Measurements from ENCODE around the gene ZC3H14. TPM values are rescaled to one million over a fixed set of nuclear protein-coding genes. Genes with fewer than 3 reads are reported as not detected.

Gene ZC3H14
- polyA plus RNA-seq, 3 donors: 18.9 to 30.2 (median 27.1) TPM

DNA sequence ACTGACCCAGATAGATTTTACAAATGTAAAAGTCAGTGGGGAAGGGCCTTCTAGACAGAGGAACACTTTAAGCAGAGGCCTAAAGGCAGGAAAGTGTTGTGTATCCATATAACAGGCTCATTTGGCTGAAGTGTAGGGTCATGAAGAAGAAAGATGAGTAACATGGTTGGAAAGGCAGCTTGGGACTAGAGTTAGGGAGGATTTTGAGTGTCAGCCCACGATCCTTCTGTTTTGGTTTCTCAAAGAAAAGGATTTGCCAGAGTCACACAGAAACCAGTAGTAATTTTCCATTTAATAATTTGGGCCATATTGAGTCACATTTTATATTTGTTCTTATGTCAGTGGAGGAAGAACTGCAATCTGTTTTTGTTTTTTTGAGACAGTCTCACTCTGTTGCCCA is 76.4 kb downstream of the ZC3H14 start:
- Histone ChIP-seq H4K20me1 (ENCODE audit: insufficient read depth, low read length) (no peaks in the 10 kb centered on the region), H3K27me3 (ENCODE audit: control insufficient read depth in 2 of 2, insufficient read depth in 2 of 2, low read length in 2 of 2) (no peaks in the 10 kb centered on the region), H2AFZ (ENCODE audit: insufficient read depth, low read depth, low read length, poor library complexity, severe bottlenecking) (no peak overlapping the region), H3K9ac (ENCODE audit: insufficient read depth, low read length, poor library complexity, severe bottlenecking) (no peak overlapping the region), H3K4me2 (replicated peaks; ENCODE audit: extremely low read depth, low read length, poor library complexity, severe bottlenecking) (no peak overlapping the region), H3K4me1 (ENCODE audit: control insufficient read depth in 1 of 2, insufficient read depth in 2 of 2, low read length in 2 of 2) (no peaks in the 10 kb centered on the region), H3K36me3 (replicated peaks in 1 of 2; ENCODE audit: control insufficient read depth in 1 of 2, insufficient read depth in 2 of 2, low read length in 2 of 2) (no peaks in the 10 kb centered on the region), H3K27ac (ENCODE audit: low read depth in 1 of 2, low read length in 2 of 2) (no peak overlapping the region), H3K79me2 (ENCODE audit: insufficient read depth, low read length) (no peaks in the 10 kb centered on the region), H3K9me3 (replicated peaks in 1 of 2; ENCODE audit: control insufficient read depth in 1 of 2, insufficient read depth in 1 of 2, low read length in 2 of 2) (no peaks in the 10 kb centered on the region), H3K4me3 (replicated peaks in 1 of 3; ENCODE audit: low read depth in 2 of 3, low read length in 3 of 3) (no peak overlapping the region)
- TF ChIP-seq, protein P1, sequence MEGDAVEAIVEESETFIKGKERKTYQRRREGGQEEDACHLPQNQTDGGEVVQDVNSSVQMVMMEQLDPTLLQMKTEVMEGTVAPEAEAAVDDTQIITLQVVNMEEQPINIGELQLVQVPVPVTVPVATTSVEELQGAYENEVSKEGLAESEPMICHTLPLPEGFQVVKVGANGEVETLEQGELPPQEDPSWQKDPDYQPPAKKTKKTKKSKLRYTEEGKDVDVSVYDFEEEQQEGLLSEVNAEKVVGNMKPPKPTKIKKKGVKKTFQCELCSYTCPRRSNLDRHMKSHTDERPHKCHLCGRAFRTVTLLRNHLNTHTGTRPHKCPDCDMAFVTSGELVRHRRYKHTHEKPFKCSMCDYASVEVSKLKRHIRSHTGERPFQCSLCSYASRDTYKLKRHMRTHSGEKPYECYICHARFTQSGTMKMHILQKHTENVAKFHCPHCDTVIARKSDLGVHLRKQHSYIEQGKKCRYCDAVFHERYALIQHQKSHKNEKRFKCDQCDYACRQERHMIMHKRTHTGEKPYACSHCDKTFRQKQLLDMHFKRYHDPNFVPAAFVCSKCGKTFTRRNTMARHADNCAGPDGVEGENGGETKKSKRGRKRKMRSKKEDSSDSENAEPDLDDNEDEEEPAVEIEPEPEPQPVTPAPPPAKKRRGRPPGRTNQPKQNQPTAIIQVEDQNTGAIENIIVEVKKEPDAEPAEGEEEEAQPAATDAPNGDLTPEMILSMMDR (IDR thresholded peaks at IDR 0.05): no peak
- Mint-ChIP-seq H3K27me3 (ENCODE audit: low read depth in 3 of 3) (no peaks in the 10 kb centered on the region), H3K4me1 (peaks cover 2% of the 10 kb centered on the region), H3K27ac (no peak overlapping the region), H3K4me3 (no peak overlapping the region), H3K36me3 (no peaks in the 10 kb centered on the region), H3K9me3 (peaks cover 10 to 19% (median 14%) of the 10 kb centered on the region in 7 donors)
- intact Hi-C loops (cut with micrococcal nuclease): no loop called here
- no peak for DNase-seq
- no CpG with 5 or more reads among the region's 1 CpG for WGBS (ENCODE audit: insufficient coverage)

DNA sequence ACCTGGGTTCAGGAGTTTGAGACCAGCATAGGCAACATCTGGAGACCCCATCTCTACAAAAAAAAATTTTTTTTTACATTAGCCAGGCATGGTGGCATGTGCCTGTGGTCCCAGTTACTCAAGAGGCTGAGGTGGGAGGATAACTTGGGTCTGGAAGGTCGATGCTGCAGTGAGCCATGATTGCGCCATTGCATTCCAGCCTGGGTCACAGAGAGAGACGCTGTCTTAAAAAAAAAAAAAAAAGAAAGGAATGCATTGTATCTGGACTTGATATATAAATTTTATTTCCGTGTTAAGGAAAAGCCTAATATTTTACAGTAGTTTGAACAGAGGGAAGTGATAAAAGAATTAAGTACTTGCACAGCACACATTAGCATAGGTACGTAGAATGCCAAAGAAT is 97.2 kb downstream of the ZC3H14 start:
- Mint-ChIP-seq H3K27me3 (ENCODE audit: low read depth in 3 of 3) (peaks cover 0 to 2% (median 0%) of the 10 kb centered on the region in 3 donors), H3K4me3 (no peak overlapping the region), H3K27ac (no peak overlapping the region), H3K4me1 (no peaks in the 10 kb centered on the region), H3K36me3 (no peaks in the 10 kb centered on the region), H3K9me3 (peaks cover 0 to 4% (median 2%) of the 10 kb centered on the region in 7 donors)
- Histone ChIP-seq H2AFZ (ENCODE audit: insufficient read depth, low read depth, low read length, poor library complexity, severe bottlenecking) (no peak overlapping the region), H3K9me3 (replicated peaks in 1 of 2; ENCODE audit: control insufficient read depth in 1 of 2, insufficient read depth in 1 of 2, low read length in 2 of 2) (no peaks in the 10 kb centered on the region), H3K79me2 (ENCODE audit: insufficient read depth, low read length) (no peaks in the 10 kb centered on the region), H3K36me3 (replicated peaks in 1 of 2; ENCODE audit: control insufficient read depth in 1 of 2, insufficient read depth in 2 of 2, low read length in 2 of 2) (no peaks in the 10 kb centered on the region), H3K4me2 (replicated peaks; ENCODE audit: extremely low read depth, low read length, poor library complexity, severe bottlenecking) (no peak overlapping the region), H3K27me3 (ENCODE audit: control insufficient read depth in 2 of 2, insufficient read depth in 2 of 2, low read length in 2 of 2) (no peaks in the 10 kb centered on the region), H4K20me1 (ENCODE audit: insufficient read depth, low read length) (no peaks in the 10 kb centered on the region), H3K4me3 (replicated peaks in 1 of 3; ENCODE audit: low read depth in 2 of 3, low read length in 3 of 3) (no peak overlapping the region), H3K9ac (ENCODE audit: insufficient read depth, low read length, poor library complexity, severe bottlenecking) (no peak overlapping the region), H3K27ac (ENCODE audit: low read depth in 1 of 2, low read length in 2 of 2) (no peak overlapping the region), H3K4me1 (ENCODE audit: control insufficient read depth in 1 of 2, insufficient read depth in 2 of 2, low read length in 2 of 2) (no peaks in the 10 kb centered on the region)
- intact Hi-C loops (cut with micrococcal nuclease): no loop called here
- 90% methylated on average over 3 of the region's 5 CpGs for WGBS (ENCODE audit: insufficient coverage)
- no peak for DNase-seq
- TF ChIP-seq, protein P1 (IDR thresholded peaks at IDR 0.05): no peak
